ENCODE results near the gene KCNH6. TPM values are rescaled to one million over a fixed set of nuclear protein-coding genes. Genes with fewer than 3 reads are reported as not detected.
A peak's percentile ranks its signal among the peaks of the same experiment; 100 is the strongest.

KCNH6 gene
- total and polyA plus RNA-seq, 8 donors, result 0.41 to 1.5 (median 0.84) TPM

- H3K27me3 ChIP-seq, result no peaks in the 10 kb centered on the region
- DNase-seq (peak in 1 of 4 donors; percentile 45), ATAC-seq (peak; percentile 10)
- no peaks in the 10 kb centered on the region for H3K36me3 ChIP-seq
- no peak for TF ChIP-seq CTCF (IDR thresholded peaks at IDR 0.05)
- peak overlapping the region; percentile 92 to 97 for H3K27ac ChIP-seq
- H3K4me1 ChIP-seq, result peaks cover 27 to 46% of the 10 kb centered on the region in 2 donors
- intact Hi-C loops (cut with DNase I), result no loop called here
- no peaks in the 10 kb centered on the region for H3K9me3 ChIP-seq
- H3K4me3 ChIP-seq, result peak overlapping the region; percentile 57 to 99
These were observed 26.3 kb downstream of the KCNH6 start for GRCh38 chr17:63549289-63549945.

GRCh38 chr17:63549946-63550816 lies 27.0 kb downstream of the KCNH6 start, which contains the start of gene DCAF7:
Gene DCAF7, plus strand, starts transcription at chr17:63550477. Its CDS starts 201 bp downstream, at chr17:63550678.
- intact Hi-C loops (cut with DNase I), result no loop called here
- no peaks in the 10 kb centered on the region for H3K9me3 ChIP-seq
- no peak for TF ChIP-seq CTCF (IDR thresholded peaks at IDR 0.05)
- peaks cover 27 to 54% of the 10 kb centered on the region in 2 donors for H3K4me1 ChIP-seq
- peak within 1 kb of the TSS; percentile 92 to 97 for H3K27ac ChIP-seq
- H3K4me3 ChIP-seq, result peak within 1 kb of the TSS; percentile 89 to 99
- ATAC-seq (peak; percentile 96), DNase-seq (peak; percentile 96 to 100 (median 100))
- no peaks in the 10 kb centered on the region for H3K36me3 ChIP-seq
- H3K27me3 ChIP-seq, result no peaks in the 10 kb centered on the region

- H3K27me3 ChIP-seq, result no peaks in the 10 kb centered on the region
- peaks cover 27 to 62% of the 10 kb centered on the region in 2 donors for H3K4me1 ChIP-seq
- TF ChIP-seq CTCF (IDR thresholded peaks at IDR 0.05), result no peak
- intact Hi-C loops (cut with DNase I), result no loop called here
- H3K4me3 ChIP-seq, result peak overlapping the region; percentile 89 to 99
- peak; percentile 12 to 64 (median 30) for DNase-seq
- peak overlapping the region; percentile 87 to 97 for H3K27ac ChIP-seq
- peak; percentile 27 for ATAC-seq
- no peaks in the 10 kb centered on the region for H3K36me3 ChIP-seq
- no peaks in the 10 kb centered on the region for H3K9me3 ChIP-seq
These were observed 27.9 kb downstream of the KCNH6 start for GRCh38 chr17:63550817-63551639.

- H3K27ac ChIP-seq, result peak overlapping the region in 1 of 2 donors; percentile 97
These were observed 29.1 kb downstream of the KCNH6 start for GRCh38 chr17:63552211-63552610.

More at GRCh38 chr17:63552211-63552610, 29.1 kb downstream of the KCNH6 start:
- peaks cover 27 to 69% of the 10 kb centered on the region in 2 donors for H3K4me1 ChIP-seq
- no peaks in the 10 kb centered on the region for H3K27me3 ChIP-seq
- no peak for ATAC-seq
- no peaks in the 10 kb centered on the region for H3K9me3 ChIP-seq
- H3K4me3 ChIP-seq, result peak overlapping the region; percentile 89 to 99
- DNase-seq, result no peak
- intact Hi-C loops (cut with DNase I), result no loop called here
- no peaks in the 10 kb centered on the region for H3K36me3 ChIP-seq
- TF ChIP-seq CTCF (IDR thresholded peaks at IDR 0.05), result no peak

Data from left lung (tissue), 10 donors.